ENCODE measurements around the gene ARL10.

GRCh38 chr5:176401281-176402205, 36.3 kb downstream of the ARL10 start:
- TF ChIP-seq CTCF (IDR thresholded peaks at IDR 0.05) (no peak), EP300 (IDR thresholded peaks at IDR 0.05; ENCODE audit: borderline replicate concordance in 1 of 2, low read depth in 1 of 2, low read length in 1 of 2) (no peak), NRF1 (IDR thresholded peaks at IDR 0.05; ENCODE audit: low read depth, low read length) (no peak), TCF12 (IDR thresholded peaks at IDR 0.05) (no peak), RXRA (IDR thresholded peaks at IDR 0.05; ENCODE audit: borderline replicate concordance, low read depth) (no peak)

Data from SK-N-SH (cell line).